Activated naive CD4-positive, alpha-beta T cell treated with anti-CD3 and anti-CD28 coated beads for 36 hours (primary cell): ENCODE results near the gene GPER1. TPM values are rescaled to one million over a fixed set of nuclear protein-coding genes. Genes with fewer than 3 reads are reported as not detected.
A peak's percentile ranks its signal among the peaks of the same experiment; 100 is the strongest.
"Not testable (repeated sequence)": the region's sequence is repeated elsewhere in the genome, so short reads cannot be mapped to it uniquely, and the experiment has no call there.

Source experiments
- CTCF ChIA-PET: fragments of 350-600 bp; sonication (Branson Sonifier 250); formaldehyde crosslinking; loops from one replicate; lab custom pipeline; 2021; ENCODE audit warnings: antibody characterized with exemption; lab: Charles Lee
- DNase-seq: peaks from one replicate; pipeline ENCODE4 v3.0.0-alpha.2; 2020
- H3K27ac Mint-ChIP-seq: one replicate; pipeline ENCODE4 v1.8.0; 2021; ENCODE audit warnings: mild to moderate bottlenecking, mixed read lengths
- H3K27me3 Mint-ChIP-seq: one replicate; pipeline ENCODE4 v1.8.0; 2021; ENCODE audit warnings: low read depth, mixed read lengths
- H3K36me3 Mint-ChIP-seq: one replicate; pipeline ENCODE4 v1.8.0; 2021; ENCODE audit warnings: low read depth, mixed read lengths
- H3K4me1 Mint-ChIP-seq: one replicate; pipeline ENCODE4 v1.8.0; 2021; ENCODE audit warnings: low read depth, mixed read lengths
- H3K4me3 Mint-ChIP-seq: one replicate; pipeline ENCODE4 v1.8.0; 2021; ENCODE audit warnings: mild to moderate bottlenecking, moderate library complexity, mixed read lengths
- H3K9me3 Mint-ChIP-seq: one replicate; pipeline ENCODE4 v1.8.0; 2021; ENCODE audit warnings: mixed read lengths
- intact Hi-C: fragments of 100-400 bp; cut with micrococcal nuclease; formaldehyde crosslinking; loops from one replicate; pipeline ENCODE4 v1.15.1; 2023
- total RNA-seq, 2 experiments: library from RNA; stranded (reverse); gene quantifications; one replicate each; pipeline ENCODE4 v1.2.3, GENCODE V29; 2021

Gene GPER1
- total RNA-seq, 2 experiments from 2014 or later, result not detected

DNA sequence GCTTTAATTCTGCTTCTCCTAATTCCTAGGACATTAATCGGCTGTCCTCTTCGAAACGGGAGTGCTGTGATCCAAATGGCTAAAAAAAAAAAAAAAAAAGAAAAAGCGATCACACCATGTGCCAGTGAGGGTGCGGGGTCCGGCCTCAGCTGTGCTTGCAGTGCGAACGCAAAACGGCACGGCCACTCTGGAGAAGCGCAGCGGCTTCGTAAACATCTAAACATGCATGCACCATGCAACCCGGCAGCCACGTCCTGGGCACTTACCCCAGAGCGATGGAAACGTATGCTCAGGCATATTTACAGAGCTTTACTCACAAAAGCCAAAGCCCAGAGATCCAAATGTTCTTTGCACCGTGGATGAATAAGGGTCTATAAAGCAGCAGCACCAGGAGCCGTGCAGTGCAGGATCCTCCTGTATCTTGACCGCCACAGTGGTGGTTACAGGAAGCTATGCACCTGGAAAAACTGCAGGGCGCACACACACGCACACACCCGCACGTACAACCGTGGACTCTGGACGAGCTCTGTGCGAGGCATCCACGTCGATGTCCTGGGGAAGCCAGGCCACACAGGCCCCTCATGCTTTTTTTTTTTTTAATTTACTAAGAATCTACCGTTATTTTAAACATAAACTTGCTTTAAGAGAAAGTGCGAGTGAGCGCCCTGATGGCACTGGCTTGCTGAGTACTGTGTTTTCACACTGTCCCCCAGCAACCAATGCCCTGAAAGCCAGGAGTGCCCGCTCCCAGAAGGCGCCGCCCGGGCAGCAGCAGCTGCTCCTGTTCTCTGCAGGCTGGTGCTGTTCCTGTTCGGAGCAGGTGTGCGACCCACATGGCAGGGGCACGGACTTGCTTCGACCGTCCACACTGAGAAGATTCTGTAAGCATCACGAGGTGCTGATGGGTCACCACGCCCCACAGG, 25.0 kb downstream of the GPER1 start:
- intact Hi-C loops, result no loop called here
- no peaks in the 10 kb centered on the region for H3K27me3 Mint-ChIP-seq
- H3K27ac Mint-ChIP-seq, result no peak overlapping the region
- no peak overlapping the region for H3K4me3 Mint-ChIP-seq
- no peak for DNase-seq
- CTCF ChIA-PET, result interaction anchor here (0.6 to 0.7 kb wide), 2 partner anchors 624 to 723 kb away, joined by 3 to 5 read pairs; no protein-coding TSS in a partner anchor
- peaks cover 7% of the 10 kb centered on the region for H3K9me3 Mint-ChIP-seq
- H3K36me3 Mint-ChIP-seq, result peaks cover 11% of the 10 kb centered on the region
- H3K4me1 Mint-ChIP-seq, result no peaks in the 10 kb centered on the region

DNA sequence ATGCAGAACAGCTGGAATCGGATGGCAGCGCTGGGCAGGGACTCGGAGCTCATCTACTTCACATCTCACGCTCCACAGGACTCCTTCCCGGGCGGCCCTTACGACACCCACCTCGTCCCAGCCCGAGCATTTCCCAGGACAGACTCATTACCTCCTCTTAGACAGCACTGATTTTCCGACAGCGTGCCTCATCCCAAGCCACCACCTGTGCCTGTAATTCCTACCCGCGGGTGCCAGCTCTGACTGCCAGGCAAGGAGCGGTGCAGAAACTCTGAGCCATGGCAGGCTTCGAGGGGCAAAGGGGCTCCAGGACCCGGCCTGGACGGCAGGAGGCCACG, 25.6 kb downstream of the GPER1 start:
- intact Hi-C loops, result no loop called here
- H3K36me3 Mint-ChIP-seq, result peaks cover 12% of the 10 kb centered on the region
- DNase-seq, result no peak
- CTCF ChIA-PET, result no interaction called here
- H3K4me1 Mint-ChIP-seq, result peaks cover 4% of the 10 kb centered on the region
- no peak overlapping the region for H3K4me3 Mint-ChIP-seq
- H3K27me3 Mint-ChIP-seq, result no peaks in the 10 kb centered on the region
- H3K27ac Mint-ChIP-seq, result no peak overlapping the region
- H3K9me3 Mint-ChIP-seq, result peaks cover 7% of the 10 kb centered on the region

DNA sequence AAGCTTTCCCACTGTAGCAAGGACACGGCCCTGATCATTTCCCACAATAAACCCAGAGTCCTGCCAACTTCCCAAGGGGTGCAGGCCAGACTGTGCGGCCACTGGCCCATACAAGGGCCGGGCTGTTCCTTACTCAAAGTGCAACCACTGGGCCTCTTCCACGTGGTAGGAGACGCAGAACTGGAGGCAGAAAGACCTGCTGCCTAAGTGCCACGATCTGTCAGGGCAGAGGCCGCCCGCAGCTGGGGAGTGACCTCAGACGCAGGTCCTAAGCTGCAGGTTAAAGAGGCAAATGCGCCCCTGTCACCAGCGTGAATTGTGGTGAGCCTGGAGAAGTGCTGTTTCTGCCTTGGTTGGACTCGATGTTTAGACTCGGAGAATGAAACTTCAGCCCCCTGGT, 26.2 kb downstream of the GPER1 start:
- CTCF ChIA-PET, result interaction anchor here (0.5 to 1.1 kb wide), 2 partner anchors 28 to 48 kb away, joined by 3 read pairs; no protein-coding TSS in a partner anchor
- Mint-ChIP-seq H3K4me1 (peaks cover 8% of the 10 kb centered on the region), H3K27ac (no peak overlapping the region), H3K9me3 (peaks cover 7% of the 10 kb centered on the region), H3K4me3 (no peak overlapping the region), H3K27me3 (no peaks in the 10 kb centered on the region), H3K36me3 (peaks cover 12% of the 10 kb centered on the region)
- intact Hi-C loops, result no loop called here
- DNase-seq, result no peak

DNA sequence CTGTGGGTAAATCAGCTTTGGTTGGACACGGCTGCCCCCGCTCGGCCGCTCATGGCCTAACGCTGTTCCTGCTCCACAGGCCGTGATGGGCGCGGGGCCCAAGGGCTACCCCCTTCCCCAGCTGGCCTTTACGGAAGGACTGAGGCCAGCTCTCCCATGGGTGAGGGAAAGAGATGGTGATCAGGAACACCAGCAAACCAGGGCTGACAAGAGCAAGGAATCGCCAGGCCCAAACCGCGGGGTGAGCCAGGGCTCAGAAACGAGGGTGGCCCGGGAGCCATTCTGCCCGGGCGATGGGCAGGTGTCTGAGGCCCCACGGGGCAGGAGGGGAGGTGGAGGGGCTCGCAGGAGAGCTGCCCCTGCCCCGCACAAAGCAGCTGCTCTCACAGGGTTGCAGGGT, 26.6 kb downstream of the GPER1 start:
- Mint-ChIP-seq H3K9me3 (peaks cover 7% of the 10 kb centered on the region), H3K36me3 (peaks cover 12% of the 10 kb centered on the region), H3K4me1 (peaks cover 12% of the 10 kb centered on the region), H3K27ac (no peak overlapping the region), H3K27me3 (no peaks in the 10 kb centered on the region), H3K4me3 (no peak overlapping the region)
- no peak for DNase-seq
- intact Hi-C loops, result no loop called here
- CTCF ChIA-PET, result interaction anchor here (0.5 to 1.1 kb wide), 3 partner anchors 28 to 61 kb away, joined by 3 read pairs; no protein-coding TSS in a partner anchor

DNA sequence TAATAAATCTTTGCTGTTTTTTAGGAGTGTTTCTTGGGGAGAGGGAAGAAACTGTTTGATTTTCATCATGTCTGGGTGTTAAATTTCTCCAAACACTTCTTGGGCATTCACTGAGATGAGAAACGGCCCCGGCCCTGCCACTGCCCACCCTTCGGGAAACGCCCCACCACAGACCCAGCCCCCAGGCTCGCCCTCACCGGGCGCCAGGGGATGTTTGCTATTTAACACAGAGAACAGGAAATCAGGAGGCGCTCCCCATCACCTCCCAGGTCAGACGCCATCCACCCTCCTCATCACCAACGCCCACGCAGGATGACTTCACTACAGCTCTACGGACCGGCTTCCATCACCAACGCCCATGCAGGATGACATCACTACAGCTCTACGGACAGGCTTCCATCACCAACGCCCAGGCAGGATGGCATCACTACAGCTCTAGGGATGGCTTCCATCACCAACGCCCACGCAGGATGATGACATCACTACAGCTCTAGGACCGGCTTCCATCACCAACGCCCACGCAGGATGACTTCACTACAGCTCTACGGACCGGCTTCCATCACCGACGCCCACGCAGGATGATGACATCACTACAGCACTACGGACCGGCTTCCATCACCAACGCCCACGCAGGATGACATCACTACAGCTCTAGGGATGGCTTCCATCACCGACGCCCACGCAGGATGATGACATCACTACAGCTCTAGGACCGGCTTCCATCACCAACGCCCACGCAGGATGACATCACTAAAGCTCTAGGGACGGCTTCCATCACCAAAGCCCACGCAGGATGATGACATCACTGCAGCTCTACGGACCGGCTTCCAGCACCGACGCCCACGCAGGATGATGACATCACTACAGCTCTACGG, 27.5 kb downstream of the GPER1 start:
- H3K27ac Mint-ChIP-seq, result not testable (repeated sequence)

DNA sequence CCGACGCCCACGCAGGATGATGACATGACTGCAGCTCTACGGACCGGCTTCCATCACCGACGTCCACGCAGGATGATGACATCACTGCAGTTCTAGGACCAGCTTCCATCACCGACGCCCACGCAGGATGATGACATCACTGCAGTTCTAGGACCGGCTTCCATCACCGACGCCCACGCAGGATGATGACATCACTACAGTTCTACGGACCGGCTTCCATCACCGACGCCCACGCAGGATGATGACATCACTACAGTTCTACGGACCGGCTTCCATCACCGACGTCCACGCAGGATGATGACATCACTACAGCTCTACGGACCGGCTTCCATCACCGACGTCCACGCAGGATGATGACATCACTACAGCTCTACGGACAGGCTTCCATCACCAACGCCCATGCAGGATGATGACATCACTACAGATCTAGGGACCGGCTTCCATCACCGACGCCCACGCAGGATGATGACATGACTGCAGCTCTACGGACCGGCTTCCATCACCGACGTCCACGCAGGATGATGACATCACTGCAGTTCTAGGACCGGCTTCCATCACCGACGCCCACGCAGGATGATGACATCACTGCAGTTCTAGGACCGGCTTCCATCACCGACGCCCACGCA, 28.6 kb downstream of the GPER1 start:
- H3K27ac Mint-ChIP-seq, H3K9me3 Mint-ChIP-seq, H3K27me3 Mint-ChIP-seq, H3K4me3 Mint-ChIP-seq, DNase-seq, intact Hi-C loops, CTCF ChIA-PET: not testable (repeated sequence)
- Mint-ChIP-seq H3K36me3 (peaks cover 12% of the 10 kb centered on the region), H3K4me1 (peaks cover 12% of the 10 kb centered on the region)

More for the DNA sequence above, 27.5 kb downstream of the GPER1 start:
- peak; percentile 22 for DNase-seq
- intact Hi-C loops, H3K4me3 Mint-ChIP-seq, H3K9me3 Mint-ChIP-seq, H3K27me3 Mint-ChIP-seq: not testable (repeated sequence)
- peaks cover 12% of the 10 kb centered on the region for H3K4me1 Mint-ChIP-seq
- H3K36me3 Mint-ChIP-seq, result peaks cover 12% of the 10 kb centered on the region
- CTCF ChIA-PET, result interaction anchor here (0.6 to 1.1 kb wide), 2 partner anchors 38 to 60 kb away, joined by 3 read pairs; no protein-coding TSS in a partner anchor

DNA sequence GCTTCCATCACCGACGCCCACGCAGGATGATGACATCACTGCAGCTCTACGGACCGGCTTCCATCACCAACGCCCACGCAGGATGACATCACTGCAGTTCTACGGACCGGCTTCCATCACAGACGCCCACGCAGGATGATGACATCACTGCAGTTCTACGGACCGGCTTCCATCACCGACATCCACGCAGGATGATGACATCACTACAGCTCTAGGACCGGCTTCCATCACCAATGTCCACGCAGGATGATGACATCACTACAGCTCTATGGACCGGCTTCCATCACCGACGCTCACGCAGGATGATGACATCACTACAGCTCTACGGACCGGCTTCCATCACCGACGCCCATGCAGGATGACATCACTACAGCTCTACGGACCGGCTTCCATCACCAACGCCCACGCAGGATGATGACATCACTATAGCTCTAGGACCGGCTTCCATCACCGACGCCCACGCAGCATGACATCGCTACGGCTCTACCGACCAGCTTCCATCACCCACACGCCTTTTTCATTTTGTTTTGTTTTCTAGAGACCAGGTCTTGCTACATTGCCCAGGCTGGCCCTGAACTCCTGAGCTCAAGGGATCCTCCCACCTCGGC, 29.5 kb downstream of the GPER1 start:
- Mint-ChIP-seq H3K4me3 (no peak overlapping the region), H3K4me1 (peaks cover 12% of the 10 kb centered on the region), H3K36me3 (peaks cover 12% of the 10 kb centered on the region), H3K27ac (no peak overlapping the region), H3K9me3 (peaks cover 7% of the 10 kb centered on the region), H3K27me3 (no peaks in the 10 kb centered on the region)
- CTCF ChIA-PET, result no interaction called here
- no peak for DNase-seq
- intact Hi-C loops, result no loop called here

DNA sequence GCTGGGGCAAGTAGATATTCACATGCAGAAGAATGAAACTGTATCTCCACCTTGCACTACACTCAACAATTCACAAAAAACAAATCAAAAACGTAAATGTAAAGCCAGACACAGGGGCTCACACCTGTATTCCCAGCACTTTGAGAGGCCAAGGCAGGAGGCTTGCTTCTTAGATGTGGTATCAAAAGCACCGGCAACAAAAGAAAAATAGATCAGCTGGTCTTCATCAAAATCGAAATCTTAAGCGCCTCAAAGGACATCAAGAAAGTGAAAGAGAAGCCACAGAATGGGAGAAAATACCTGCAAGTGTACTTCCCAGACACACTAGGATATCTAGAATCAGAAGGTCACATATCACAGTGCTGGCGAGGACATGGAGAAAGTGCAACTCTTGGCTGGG, 31.3 kb downstream of the GPER1 start:
- peaks cover 12% of the 10 kb centered on the region for H3K4me1 Mint-ChIP-seq

DNA sequence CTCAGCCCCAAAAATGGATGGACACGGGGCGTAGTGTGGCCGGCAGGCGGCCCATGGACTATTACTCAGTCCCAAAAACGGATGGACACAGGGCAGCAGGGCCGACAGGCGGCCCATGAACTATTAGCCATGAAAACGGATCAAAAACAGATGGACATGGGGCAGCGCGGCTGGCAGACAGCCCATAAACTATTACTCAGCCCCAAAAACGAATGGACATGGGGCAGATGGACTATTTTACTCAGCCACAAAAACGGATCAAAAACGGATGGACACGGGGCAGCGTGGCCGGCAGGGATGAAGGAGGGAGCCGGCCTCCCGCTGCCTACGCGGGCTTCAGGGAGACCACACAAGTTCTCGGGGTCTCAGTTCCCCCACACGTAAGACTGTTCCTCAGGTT, 32.9 kb downstream of the GPER1 start:
- peaks cover 12% of the 10 kb centered on the region for H3K4me1 Mint-ChIP-seq
- H3K27me3 Mint-ChIP-seq, result no peaks in the 10 kb centered on the region
- no peak overlapping the region for H3K4me3 Mint-ChIP-seq
- intact Hi-C loops, result no loop called here
- H3K36me3 Mint-ChIP-seq, result peaks cover 12% of the 10 kb centered on the region
- CTCF ChIA-PET, result no interaction called here
- DNase-seq, result no peak
- H3K9me3 Mint-ChIP-seq, result peaks cover 7% of the 10 kb centered on the region
- H3K27ac Mint-ChIP-seq, result no peak overlapping the region

More for the DNA sequence above, 31.3 kb downstream of the GPER1 start:
- Mint-ChIP-seq H3K4me3 (no peak overlapping the region), H3K36me3 (peaks cover 12% of the 10 kb centered on the region), H3K9me3 (peaks cover 7% of the 10 kb centered on the region), H3K27me3 (no peaks in the 10 kb centered on the region), H3K27ac (no peak overlapping the region)
- intact Hi-C loops, result no loop called here
- no peak for DNase-seq
- CTCF ChIA-PET, result interaction anchor here (1.4 to 1.7 kb wide), 2 partner anchors 53 to 126 kb away, joined by 5 to 6 read pairs; no protein-coding TSS in a partner anchor

DNA sequence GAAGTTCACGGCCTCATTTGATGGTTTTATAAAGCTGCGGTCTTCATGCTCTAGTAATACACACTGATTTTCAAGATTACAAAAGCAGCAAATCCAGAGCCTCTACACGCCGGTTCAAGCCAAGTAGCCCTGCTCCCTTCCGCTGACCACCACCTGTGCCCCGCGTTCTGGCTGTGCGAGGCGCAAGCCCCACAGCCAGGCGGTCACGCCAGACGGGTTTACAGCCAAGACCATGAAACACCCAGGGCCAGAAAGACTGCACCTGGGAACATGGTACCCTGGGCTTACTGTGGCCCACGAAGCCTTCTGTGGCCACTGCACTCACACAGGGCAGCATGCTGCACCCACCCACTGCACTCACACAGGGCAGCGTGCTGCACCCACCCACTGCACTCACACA, 33.6 kb downstream of the GPER1 start:
- CTCF ChIA-PET, result no interaction called here
- intact Hi-C loops, result no loop called here
- peaks cover 12% of the 10 kb centered on the region for H3K36me3 Mint-ChIP-seq
- H3K4me3 Mint-ChIP-seq, result no peak overlapping the region
- H3K27me3 Mint-ChIP-seq, result no peaks in the 10 kb centered on the region
- peaks cover 12% of the 10 kb centered on the region for H3K4me1 Mint-ChIP-seq
- H3K27ac Mint-ChIP-seq, result no peak overlapping the region
- no peak for DNase-seq
- H3K9me3 Mint-ChIP-seq, result peaks cover 4% of the 10 kb centered on the region

DNA sequence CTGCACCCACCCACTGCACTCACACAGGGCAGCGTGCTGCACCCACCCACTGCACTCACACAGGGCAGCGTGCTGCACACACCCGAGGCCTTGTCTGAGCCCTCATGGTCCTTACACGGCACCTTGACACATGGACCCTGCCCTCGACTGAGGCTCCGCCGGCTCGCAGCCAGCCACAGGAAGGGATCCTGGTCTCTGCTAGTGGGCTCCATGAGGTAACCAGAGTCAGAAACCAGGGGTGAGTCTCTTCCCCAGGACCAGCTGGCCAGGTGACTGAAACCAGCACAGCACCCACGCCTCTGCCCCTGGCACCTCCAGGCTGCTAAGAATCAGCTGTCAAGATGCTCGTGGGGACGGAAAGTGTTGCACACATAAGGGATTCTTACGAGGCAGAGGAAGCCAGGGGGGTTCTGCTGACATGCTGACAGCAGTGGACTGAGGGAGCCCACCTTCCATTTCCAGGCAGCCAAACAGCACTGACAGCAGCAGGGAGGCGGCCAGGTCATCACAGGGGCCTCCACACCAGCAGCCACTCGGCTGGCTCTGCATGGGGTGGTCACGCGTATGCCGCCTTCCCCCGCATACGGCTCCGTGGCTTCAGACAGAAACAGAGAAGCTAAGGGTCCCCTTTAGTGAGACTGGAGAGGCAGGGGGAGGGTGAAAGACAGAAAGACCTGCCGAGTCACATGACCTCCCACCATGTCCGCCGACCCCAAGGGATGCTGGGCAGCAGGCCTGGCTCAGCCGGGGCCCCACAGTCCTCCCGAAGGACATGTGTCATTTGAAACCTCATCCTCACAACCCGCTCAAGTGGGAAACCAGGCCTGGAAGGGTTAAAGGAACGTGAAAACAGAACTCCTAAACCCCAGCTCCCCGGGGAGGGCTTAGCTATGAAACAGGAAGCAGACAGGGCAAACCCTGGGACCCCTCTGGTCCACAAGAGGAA, 34.2 kb downstream of the GPER1 start:
- DNase-seq, result no peak
- Mint-ChIP-seq H3K9me3 (peaks cover 4% of the 10 kb centered on the region), H3K36me3 (peaks cover 14% of the 10 kb centered on the region), H3K27ac (no peak overlapping the region), H3K27me3 (no peaks in the 10 kb centered on the region), H3K4me3 (no peak overlapping the region), H3K4me1 (peaks cover 12% of the 10 kb centered on the region)
- intact Hi-C loops, result no loop called here
- CTCF ChIA-PET, result interaction anchor here (1.2 kb wide), 1 partner anchor 36 kb away, joined by 3 read pairs; no protein-coding TSS in a partner anchor
